Lower leg skin (tissue), 4 donors: Measurements from ENCODE around the gene NSMCE1. TPM values are rescaled to one million over a fixed set of nuclear protein-coding genes. Genes with fewer than 3 reads are reported as not detected.
"Not testable (repeated sequence)": the region's sequence is repeated elsewhere in the genome, so short reads cannot be mapped to it uniquely, and the experiment has no call there.

Experiments
- DNase-seq, 2 donors: peaks; one replicate each; pipeline ENCODE4 v3.0.0-alpha.2; 2019; ENCODE audit warnings: low spot score in 2 of 2
- H3K4me3 ChIP-seq: fragments of 200-600 bp; sonication (generic); 2 replicates; pipeline ENCODE4 v1.5.1; 2017; ENCODE audit warnings: mild to moderate bottlenecking, low read depth; ENCODE audit not compliant: poor library complexity, severe bottlenecking
- POLR2A ChIP-seq, 2 donors: fragments of 450-650 bp; IDR thresholded peaks; one replicate each; pipeline ENCODE4 v1.6.1; 2016 to 2017; ENCODE audit warnings: antibody characterized with exemption in 2 of 2, mild to moderate bottlenecking in 1 of 2, moderate library complexity in 1 of 2
- WGBS, 2 donors: methylation state at CpG; one replicate each; pipeline ENCODE4 v1.1.5; 2018; 5-methylcytosine and 5-hydroxymethylcytosine counted together
- intact Hi-C: fragments of 100-400 bp; cut with DNase I; formaldehyde crosslinking; loops from one replicate; pipeline ENCODE4 v1.15.0; 2023; ENCODE audit warnings: low total_unique reads
- total RNA-seq, 4 donors: library from RNA; depleted of rRNA; stranded (reverse); fragments of >200 nt; gene quantifications; one replicate each; pipeline ENCODE4 v1.1.0, GENCODE V29; 2016
- TF ChIP-seq, protein P1 (sequence below), 3 donors: fragments of 450-650 bp; IDR thresholded peaks; one replicate each; pipeline ENCODE4 v1.5.1; 2016; ENCODE audit warnings: antibody characterized with exemption in 3 of 3, mild to moderate bottlenecking in 3 of 3, moderate library complexity in 2 of 3

Gene NSMCE1
- total RNA-seq, 4 donors from 2014 or later: 17.3 to 29.2 (median 21.1) TPM

- DNase-seq: peak; percentile 6 to 54
- TF ChIP-seq, protein P1, sequence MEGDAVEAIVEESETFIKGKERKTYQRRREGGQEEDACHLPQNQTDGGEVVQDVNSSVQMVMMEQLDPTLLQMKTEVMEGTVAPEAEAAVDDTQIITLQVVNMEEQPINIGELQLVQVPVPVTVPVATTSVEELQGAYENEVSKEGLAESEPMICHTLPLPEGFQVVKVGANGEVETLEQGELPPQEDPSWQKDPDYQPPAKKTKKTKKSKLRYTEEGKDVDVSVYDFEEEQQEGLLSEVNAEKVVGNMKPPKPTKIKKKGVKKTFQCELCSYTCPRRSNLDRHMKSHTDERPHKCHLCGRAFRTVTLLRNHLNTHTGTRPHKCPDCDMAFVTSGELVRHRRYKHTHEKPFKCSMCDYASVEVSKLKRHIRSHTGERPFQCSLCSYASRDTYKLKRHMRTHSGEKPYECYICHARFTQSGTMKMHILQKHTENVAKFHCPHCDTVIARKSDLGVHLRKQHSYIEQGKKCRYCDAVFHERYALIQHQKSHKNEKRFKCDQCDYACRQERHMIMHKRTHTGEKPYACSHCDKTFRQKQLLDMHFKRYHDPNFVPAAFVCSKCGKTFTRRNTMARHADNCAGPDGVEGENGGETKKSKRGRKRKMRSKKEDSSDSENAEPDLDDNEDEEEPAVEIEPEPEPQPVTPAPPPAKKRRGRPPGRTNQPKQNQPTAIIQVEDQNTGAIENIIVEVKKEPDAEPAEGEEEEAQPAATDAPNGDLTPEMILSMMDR (IDR thresholded peaks at IDR 0.05): no peak
- no peak for TF ChIP-seq POLR2A (IDR thresholded peaks at IDR 0.05)
- H3K4me3 ChIP-seq: no peak overlapping the region
- WGBS, 2 donors: 92 to 95% methylated on average over 6 of the region's 6 CpGs
- intact Hi-C loops: no loop called here
Observed at GRCh38 chr16:27252206-27252585, 16.4 kb downstream of the NSMCE1 start.

DNA sequence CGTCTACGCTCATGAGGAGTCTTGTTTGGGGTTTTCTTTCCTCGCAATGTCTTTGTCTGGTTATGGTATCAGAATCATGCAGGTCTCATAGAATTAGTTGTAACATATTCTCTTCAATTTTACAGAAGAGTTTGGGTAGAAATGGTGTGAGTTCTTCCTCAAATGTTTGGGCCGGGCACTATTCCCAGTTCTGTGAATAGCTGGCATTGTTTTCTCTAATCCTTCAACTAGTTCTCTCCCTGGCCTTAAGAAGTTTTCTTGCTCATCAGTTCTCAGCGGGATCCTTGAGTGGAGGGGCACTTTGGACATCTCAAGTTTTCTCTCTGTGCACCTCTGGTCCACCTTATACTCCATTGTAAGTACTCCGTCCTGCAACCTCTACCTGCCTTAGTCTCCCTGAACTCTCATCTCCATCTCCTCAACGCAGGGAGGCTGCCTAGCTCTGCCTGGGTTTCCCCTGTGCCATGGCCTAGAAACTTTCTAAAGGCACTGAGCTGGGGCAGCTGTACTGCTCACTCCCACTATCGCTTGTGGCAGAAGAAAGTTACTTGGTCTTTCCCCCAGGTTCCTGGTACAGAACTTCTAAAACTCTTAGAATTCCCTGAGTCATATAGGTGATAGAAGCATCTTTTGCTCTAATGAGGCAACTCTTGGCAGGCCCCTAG is 16.9 kb downstream of the NSMCE1 start:
- TF ChIP-seq, protein P1 (IDR thresholded peaks at IDR 0.05): no peak
- no peak for TF ChIP-seq POLR2A (IDR thresholded peaks at IDR 0.05)
- WGBS, 2 donors: 91 to 92% methylated on average over 8 of the region's 8 CpGs
- no peak overlapping the region for H3K4me3 ChIP-seq
- peak; percentile 8 to 32 for DNase-seq
- intact Hi-C loops: no loop called here

DNA sequence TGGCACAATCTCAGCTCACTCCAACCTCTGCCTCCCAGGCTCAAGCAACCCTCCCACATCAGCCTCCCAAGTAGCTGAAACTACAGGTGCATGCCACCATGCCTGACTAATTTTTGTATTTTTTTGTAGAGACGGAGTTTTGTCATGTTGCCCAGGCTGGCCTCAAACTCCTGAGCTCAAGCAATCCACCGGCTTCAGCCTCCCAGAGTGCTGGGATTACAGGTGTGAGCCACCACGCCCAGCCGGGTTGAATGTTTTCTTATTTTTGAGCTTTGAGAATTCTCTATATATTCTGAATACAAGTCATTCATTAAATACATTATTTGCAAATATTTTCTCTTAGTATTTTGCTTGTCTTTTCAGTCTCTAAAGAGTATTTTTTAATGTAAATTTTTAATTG is 19.7 kb downstream of the NSMCE1 start:
- WGBS, 2 donors: 97% methylated on average over 4 of the region's 4 CpGs
- H3K4me3 ChIP-seq: not testable (repeated sequence)
- DNase-seq: peak in 1 of 2 donors; percentile 73

GRCh38 chr16:27248036-27248435 is 20.5 kb downstream of the NSMCE1 start:
- DNase-seq: no peak
- no peak overlapping the region for H3K4me3 ChIP-seq
- 93 to 98% methylated on average over 2 of the region's 2 CpGs for WGBS, 2 donors
- intact Hi-C loops: no loop called here
- TF ChIP-seq, protein P1 (IDR thresholded peaks at IDR 0.05): no peak
- TF ChIP-seq POLR2A (IDR thresholded peaks at IDR 0.05): no peak

More for the DNA sequence above, 19.7 kb downstream of the NSMCE1 start:
- intact Hi-C loops: not testable (repeated sequence)

GRCh38 chr16:27247076-27247475 is 21.5 kb downstream of the NSMCE1 start:
- 64 to 75% methylated on average over 1 of the region's 1 CpG for WGBS, 2 donors
- intact Hi-C loops, H3K4me3 ChIP-seq: not testable (repeated sequence)
- peak; percentile 8 to 25 for DNase-seq

DNA sequence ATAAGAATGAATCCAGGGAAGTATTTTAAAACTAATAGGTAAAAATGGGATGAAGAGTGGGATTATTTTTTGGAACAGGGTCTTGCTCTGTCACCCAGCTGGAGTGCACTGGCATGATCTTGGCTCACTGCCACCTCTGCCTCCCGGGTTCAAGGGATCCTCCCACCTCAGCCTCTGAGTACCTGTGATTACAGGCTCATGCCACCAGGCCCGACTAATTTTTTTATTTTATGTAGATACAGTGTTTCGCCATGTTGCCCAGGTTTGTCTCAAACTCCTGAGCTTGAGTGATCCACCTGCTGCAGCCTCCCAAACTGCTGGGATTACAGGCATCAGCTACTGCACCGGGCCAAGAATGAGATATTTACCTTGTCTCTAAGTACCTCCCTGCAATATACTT is 22.1 kb downstream of the NSMCE1 start:
- intact Hi-C loops: no loop called here
- WGBS, 2 donors: 52 to 66% methylated on average over 4 of the region's 4 CpGs
- DNase-seq: peak; percentile 12 to 50
- no peak overlapping the region for H3K4me3 ChIP-seq
- TF ChIP-seq POLR2A (IDR thresholded peaks at IDR 0.05): no peak
- TF ChIP-seq, protein P1 (IDR thresholded peaks at IDR 0.05): no peak
